HL-60 (cell line): ENCODE results near the gene PSMD12.

Experiments
- GABPA ChIP-seq: IDR thresholded peaks from 2 replicates; pipeline ENCODE4 v1.6.1; 2012; ENCODE audit warnings: low read depth
- POLR2AphosphoS5 ChIP-seq: IDR thresholded peaks from 2 replicates; pipeline ENCODE4 v1.6.1; 2012; ENCODE audit warnings: low read depth
- REST ChIP-seq: IDR thresholded peaks from 2 replicates; pipeline ENCODE4 v1.6.1; 2012; ENCODE audit warnings: low read depth; ENCODE audit not compliant: insufficient replicate concordance
- SPI1 ChIP-seq: IDR thresholded peaks from 2 replicates; pipeline ENCODE4 v1.6.1; 2012; ENCODE audit warnings: low read depth, mild to moderate bottlenecking, borderline replicate concordance
- TF ChIP-seq, protein P1 (sequence below): IDR thresholded peaks from one replicate; pipeline ENCODE4 v1.5.1; 2011; ENCODE audit warnings: low read length, control low read depth, inconsistent platforms; ENCODE audit not compliant: insufficient read depth

- TF ChIP-seq, protein P1, sequence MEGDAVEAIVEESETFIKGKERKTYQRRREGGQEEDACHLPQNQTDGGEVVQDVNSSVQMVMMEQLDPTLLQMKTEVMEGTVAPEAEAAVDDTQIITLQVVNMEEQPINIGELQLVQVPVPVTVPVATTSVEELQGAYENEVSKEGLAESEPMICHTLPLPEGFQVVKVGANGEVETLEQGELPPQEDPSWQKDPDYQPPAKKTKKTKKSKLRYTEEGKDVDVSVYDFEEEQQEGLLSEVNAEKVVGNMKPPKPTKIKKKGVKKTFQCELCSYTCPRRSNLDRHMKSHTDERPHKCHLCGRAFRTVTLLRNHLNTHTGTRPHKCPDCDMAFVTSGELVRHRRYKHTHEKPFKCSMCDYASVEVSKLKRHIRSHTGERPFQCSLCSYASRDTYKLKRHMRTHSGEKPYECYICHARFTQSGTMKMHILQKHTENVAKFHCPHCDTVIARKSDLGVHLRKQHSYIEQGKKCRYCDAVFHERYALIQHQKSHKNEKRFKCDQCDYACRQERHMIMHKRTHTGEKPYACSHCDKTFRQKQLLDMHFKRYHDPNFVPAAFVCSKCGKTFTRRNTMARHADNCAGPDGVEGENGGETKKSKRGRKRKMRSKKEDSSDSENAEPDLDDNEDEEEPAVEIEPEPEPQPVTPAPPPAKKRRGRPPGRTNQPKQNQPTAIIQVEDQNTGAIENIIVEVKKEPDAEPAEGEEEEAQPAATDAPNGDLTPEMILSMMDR = no peak
- TF ChIP-seq REST = no peak
- no peak for TF ChIP-seq GABPA
- no peak for TF ChIP-seq POLR2AphosphoS5
- no peak for TF ChIP-seq SPI1
Measured at GRCh38 chr17:67310406-67310805, 56.0 kb downstream of the PSMD12 start.
